Gastroesophageal sphincter (tissue), 4 donors: ENCODE data around the gene WSCD2. TPM values are rescaled to one million over a fixed set of nuclear protein-coding genes. Genes with fewer than 3 reads are reported as not detected.

Experiments
- ATAC-seq: fragments of 150-250 bp; one replicate; pipeline ENCODE4 v1.9.1; 2016; ENCODE audit warnings: mild to moderate bottlenecking, moderate library complexity
- H3K27ac ChIP-seq, 4 donors: fragments of 200-600 bp; sonication (generic) in 3 of 4; 1 replicate in 3 of 4; 2 replicates in 1 of 4; pipeline ENCODE4 v1.5.1; 2016 to 2019
- H3K27me3 ChIP-seq: fragments of 200-600 bp; sonication (generic); one replicate; pipeline ENCODE4 v1.5.1; 2019
- H3K36me3 ChIP-seq, 2 donors: fragments of 200-600 bp; sonication (generic); one replicate each; pipeline ENCODE4 v1.5.1; 2019; ENCODE audit warnings: control low read depth in 1 of 2
- H3K4me1 ChIP-seq, 3 donors: fragments of 200-600 bp; sonication (generic); 1 replicate in 2 of 3; 2 replicates in 1 of 3; pipeline ENCODE4 v1.5.1; 2016 to 2019; ENCODE audit warnings: control low read depth in 2 of 3
- H3K4me3 ChIP-seq, 2 donors: fragments of 200-600 bp; sonication (generic); one replicate each; pipeline ENCODE4 v1.5.1; 2019; ENCODE audit warnings: mild to moderate bottlenecking in 1 of 2, moderate library complexity in 1 of 2
- H3K9me3 ChIP-seq, 3 donors: fragments of 200-600 bp; sonication (generic); one replicate each; pipeline ENCODE4 v1.5.1; 2017 to 2019; ENCODE audit warnings: control low read depth in 2 of 3
- EP300 ChIP-seq: sonication (generic); formaldehyde crosslinking; IDR thresholded peaks from one replicate; pipeline ENCODE4 v1.6.1; 2017; ENCODE audit warnings: antibody characterized with exemption, mild to moderate bottlenecking
- POLR2A ChIP-seq, 2 donors: fragments of 450-650 bp; IDR thresholded peaks; one replicate each; pipeline ENCODE4 v1.6.1; 2017; ENCODE audit warnings: antibody characterized with exemption in 2 of 2, mild to moderate bottlenecking in 2 of 2, moderate library complexity in 1 of 2
- POLR2AphosphoS5 ChIP-seq: sonication (generic); formaldehyde crosslinking; IDR thresholded peaks from one replicate; pipeline ENCODE4 v1.6.1; 2017; ENCODE audit warnings: antibody characterized with exemption
- WGBS, 2 donors: methylation state at CpG; one replicate each; pipeline ENCODE4 v1.1.5; 2018; ENCODE audit warnings: low coverage in 1 of 2; 5-methylcytosine and 5-hydroxymethylcytosine counted together
- total RNA-seq, 4 donors: library from RNA; depleted of rRNA; stranded (reverse); fragments of >200 nt; gene quantifications; one replicate each; pipeline ENCODE4 v1.1.0, GENCODE V29; 2016
- TF ChIP-seq, protein P1 (sequence below), 4 experiments: fragments of 200-600 bp in 2 of 4; fragments of 450-650 bp in 2 of 4; sonication (generic) in 1 of 4; IDR thresholded peaks; one replicate each; pipeline ENCODE4 v1.5.1; 2017 to 2019; ENCODE audit warnings: antibody characterized with exemption in 4 of 4, mild to moderate bottlenecking in 2 of 4, moderate library complexity in 2 of 4

Gene WSCD2
- total RNA-seq, 4 donors from 2014 or later, result 5.0 to 86.1 (median 31.6) TPM

GRCh38 chr12:108143144-108143543, 14.1 kb downstream of the WSCD2 start:
- Histone ChIP-seq H3K4me3 (no peak overlapping the region), H3K4me1 (peaks cover 0 to 6% (median 0%) of the 10 kb centered on the region in 3 donors), H3K9me3 (no peaks in the 10 kb centered on the region), H3K27me3 (no peaks in the 10 kb centered on the region), H3K36me3 (peaks cover 0 to 9% of the 10 kb centered on the region in 2 donors), H3K27ac (no peak overlapping the region)
- ATAC-seq, result no peak
- TF ChIP-seq POLR2AphosphoS5 (no peak), POLR2A (IDR thresholded peaks at IDR 0.05) (no peak), EP300 (no peak)
- TF ChIP-seq, protein P1, sequence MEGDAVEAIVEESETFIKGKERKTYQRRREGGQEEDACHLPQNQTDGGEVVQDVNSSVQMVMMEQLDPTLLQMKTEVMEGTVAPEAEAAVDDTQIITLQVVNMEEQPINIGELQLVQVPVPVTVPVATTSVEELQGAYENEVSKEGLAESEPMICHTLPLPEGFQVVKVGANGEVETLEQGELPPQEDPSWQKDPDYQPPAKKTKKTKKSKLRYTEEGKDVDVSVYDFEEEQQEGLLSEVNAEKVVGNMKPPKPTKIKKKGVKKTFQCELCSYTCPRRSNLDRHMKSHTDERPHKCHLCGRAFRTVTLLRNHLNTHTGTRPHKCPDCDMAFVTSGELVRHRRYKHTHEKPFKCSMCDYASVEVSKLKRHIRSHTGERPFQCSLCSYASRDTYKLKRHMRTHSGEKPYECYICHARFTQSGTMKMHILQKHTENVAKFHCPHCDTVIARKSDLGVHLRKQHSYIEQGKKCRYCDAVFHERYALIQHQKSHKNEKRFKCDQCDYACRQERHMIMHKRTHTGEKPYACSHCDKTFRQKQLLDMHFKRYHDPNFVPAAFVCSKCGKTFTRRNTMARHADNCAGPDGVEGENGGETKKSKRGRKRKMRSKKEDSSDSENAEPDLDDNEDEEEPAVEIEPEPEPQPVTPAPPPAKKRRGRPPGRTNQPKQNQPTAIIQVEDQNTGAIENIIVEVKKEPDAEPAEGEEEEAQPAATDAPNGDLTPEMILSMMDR (IDR thresholded peaks at IDR 0.05), result no peak
- WGBS, 2 donors, result no CpG with 5 or more reads among the region's 1 CpG

- Histone ChIP-seq H3K4me3 (no peak overlapping the region), H3K4me1 (peaks cover 0 to 9% (median 0%) of the 10 kb centered on the region in 3 donors), H3K27ac (no peak overlapping the region), H3K27me3 (no peaks in the 10 kb centered on the region), H3K36me3 (peaks cover 0 to 9% of the 10 kb centered on the region in 2 donors), H3K9me3 (no peaks in the 10 kb centered on the region)
- ATAC-seq, result no peak
- 65 to 86% methylated on average over 5 to 7 of the region's 8 CpGs for whole genome bisulfite sequencing, 2 donors
- TF ChIP-seq EP300 (no peak), POLR2AphosphoS5 (no peak), POLR2A (IDR thresholded peaks at IDR 0.05) (no peak)
- TF ChIP-seq, protein P1 (IDR thresholded peaks at IDR 0.05), result no peak
These were observed 15.0 kb downstream of the WSCD2 start for GRCh38 chr12:108144080-108144479.

DNA sequence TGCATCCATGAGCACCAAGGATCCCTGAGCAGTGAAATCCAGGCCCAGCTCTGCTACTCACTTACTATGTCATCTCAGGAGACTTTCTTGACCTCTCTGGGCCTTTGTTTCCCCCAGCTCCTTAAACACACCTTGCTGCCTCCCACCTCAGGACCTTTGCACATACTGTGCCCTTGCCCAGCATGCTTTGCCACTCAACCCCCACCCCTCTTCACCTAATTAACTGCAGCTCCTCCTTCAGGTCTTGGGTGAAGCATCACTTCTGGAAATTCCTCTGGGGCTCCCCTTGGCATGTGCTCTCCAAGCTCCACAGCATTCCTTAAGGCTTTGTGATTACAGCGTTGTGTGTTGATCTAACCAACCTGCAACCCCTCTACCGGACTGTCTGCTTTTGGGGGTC, 15.9 kb downstream of the WSCD2 start:
- Histone ChIP-seq H3K27ac (no peak overlapping the region), H3K9me3 (no peaks in the 10 kb centered on the region), H3K36me3 (peaks cover 0 to 9% of the 10 kb centered on the region in 2 donors), H3K4me1 (peaks cover 0 to 17% (median 0%) of the 10 kb centered on the region in 3 donors), H3K4me3 (no peak overlapping the region), H3K27me3 (no peaks in the 10 kb centered on the region)
- TF ChIP-seq POLR2AphosphoS5 (no peak), POLR2A (IDR thresholded peaks at IDR 0.05) (no peak), EP300 (no peak)
- TF ChIP-seq, protein P1 (IDR thresholded peaks at IDR 0.05), result no peak
- ATAC-seq, result no peak
- WGBS, 2 donors, result 77% methylated on average over 2 of the region's 2 CpGs; no CpG with 5 or more reads in 1 of the 2 donors

DNA sequence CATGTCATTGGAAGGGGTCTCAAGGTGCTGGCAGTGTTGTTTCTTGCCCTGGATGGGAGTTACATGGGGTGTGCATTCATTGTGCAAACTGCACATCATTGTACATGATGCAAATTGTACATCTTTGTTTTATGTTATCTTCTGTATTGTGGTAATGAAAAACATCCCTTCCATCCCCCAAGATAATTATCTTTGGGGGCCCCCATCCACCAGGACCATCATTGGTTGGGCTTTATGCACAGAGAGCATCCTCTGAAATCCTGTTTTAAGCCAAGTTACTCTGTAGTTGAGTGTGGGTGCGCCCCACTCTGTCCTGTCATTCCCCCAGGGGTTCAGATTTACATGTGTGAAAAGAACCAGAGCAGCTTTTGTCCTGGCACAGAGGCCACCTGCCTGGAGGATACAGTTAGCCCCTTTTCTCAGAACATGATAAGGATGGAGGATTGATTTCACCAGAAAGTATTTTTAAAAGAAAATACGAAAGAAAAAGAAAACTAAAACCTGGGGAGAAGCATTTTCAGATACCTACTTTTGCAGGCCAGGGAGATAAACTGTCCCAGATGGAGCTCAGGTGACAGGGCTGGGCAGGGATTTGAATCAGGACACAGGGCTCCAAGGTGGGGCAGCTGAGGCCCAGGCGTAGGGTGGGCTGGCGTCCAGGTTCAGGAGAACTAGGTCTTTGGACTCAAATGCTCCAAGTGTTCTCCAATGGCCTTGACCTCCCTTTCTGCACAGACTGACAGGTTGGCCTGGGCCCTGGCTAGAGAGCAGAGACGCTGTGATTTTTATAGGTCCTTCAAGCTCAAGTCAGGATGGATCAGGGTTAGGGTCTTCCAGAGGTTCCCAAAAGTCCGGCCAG, 17.2 kb downstream of the WSCD2 start:
- Histone ChIP-seq H3K36me3 (peaks cover 0 to 6% of the 10 kb centered on the region in 2 donors), H3K4me3 (no peak overlapping the region), H3K4me1 (peaks cover 0 to 24% (median 0%) of the 10 kb centered on the region in 3 donors), H3K27ac (no peak overlapping the region), H3K27me3 (no peaks in the 10 kb centered on the region), H3K9me3 (no peaks in the 10 kb centered on the region)
- WGBS, 2 donors, result 53 to 60% methylated on average over 5 to 6 of the region's 6 CpGs
- no peak for ATAC-seq
- TF ChIP-seq, protein P1 (IDR thresholded peaks at IDR 0.05), result no peak
- no peak for TF ChIP-seq EP300
- no peak for TF ChIP-seq POLR2A (IDR thresholded peaks at IDR 0.05)
- no peak for TF ChIP-seq POLR2AphosphoS5

DNA sequence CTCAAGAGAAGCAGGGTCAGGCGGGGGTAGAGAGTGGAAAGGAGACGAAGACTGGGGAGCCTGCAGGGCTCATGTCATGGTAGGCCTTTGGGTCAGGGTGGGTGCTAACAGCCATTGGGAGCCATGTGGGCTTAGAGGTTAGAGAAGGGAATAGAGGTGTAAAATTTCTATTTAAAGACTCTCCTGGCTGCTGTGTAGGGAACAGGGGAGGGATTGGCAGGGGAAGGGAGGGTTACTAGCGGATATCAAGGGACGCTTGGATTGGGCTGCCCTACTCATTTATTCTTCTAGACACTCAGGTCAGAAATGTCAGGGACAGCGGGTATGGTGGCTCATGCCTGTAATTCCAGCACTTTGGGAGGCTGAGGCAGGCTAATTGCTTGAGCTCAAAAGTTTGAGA, 18.2 kb downstream of the WSCD2 start:
- 68 to 75% methylated on average over 3 to 5 of the region's 5 CpGs for WGBS, 2 donors

More for the DNA sequence above, 18.2 kb downstream of the WSCD2 start:
- Histone ChIP-seq H3K27me3 (no peaks in the 10 kb centered on the region), H3K36me3 (peaks cover 0 to 3% of the 10 kb centered on the region in 2 donors), H3K27ac (no peak overlapping the region), H3K4me1 (peaks cover 0 to 24% (median 0%) of the 10 kb centered on the region in 3 donors), H3K9me3 (no peaks in the 10 kb centered on the region), H3K4me3 (no peak overlapping the region)
- no peak for ATAC-seq
- no peak for TF ChIP-seq POLR2A (IDR thresholded peaks at IDR 0.05)
- TF ChIP-seq POLR2AphosphoS5, result no peak
- no peak for TF ChIP-seq EP300
- TF ChIP-seq, protein P1 (IDR thresholded peaks at IDR 0.05), result no peak
